GM12891 (cell line): ENCODE results near the gene CCNF.
A peak's percentile ranks its signal among the peaks of the same experiment; 100 is the strongest.

Source experiments
- DNase-seq: peaks from one replicate; pipeline ENCODE4 v3.0.0; 2011; ENCODE audit warnings: low spot score; ENCODE audit not compliant: insufficient read length
- FAIRE-seq: peaks from 2 replicates; lab custom pipeline; 2011; peaks lifted over from hg19 to GRCh38; lab: Jason Lieb, UNC
- PAX5 ChIP-seq: IDR thresholded peaks from 2 replicates; pipeline ENCODE4 v1.6.1; 2011; ENCODE audit warnings: low read length, moderate library complexity, mild to moderate bottlenecking; ENCODE audit not compliant: insufficient read depth, severe bottlenecking
- POLR2A ChIP-seq: IDR thresholded peaks from 2 replicates; pipeline ENCODE4 v1.6.1; 2011; ENCODE audit warnings: low read depth, low read length, control low read depth
- POLR2AphosphoS5 ChIP-seq: IDR thresholded peaks from 2 replicates; pipeline ENCODE4 v1.6.1; 2011; ENCODE audit warnings: low read depth, low read length, control low read depth
- POU2F2 ChIP-seq: IDR thresholded peaks from 2 replicates; pipeline ENCODE4 v1.6.1; 2011; ENCODE audit warnings: low read depth, mild to moderate bottlenecking, control low read depth, low read length, moderate library complexity
- SPI1 ChIP-seq: IDR thresholded peaks from 2 replicates; pipeline ENCODE4 v1.6.1; 2011; ENCODE audit warnings: low read depth, low read length, control low read depth
- TAF1 ChIP-seq: IDR thresholded peaks from 2 replicates; pipeline ENCODE4 v1.6.1; 2011; ENCODE audit warnings: low read depth, low read length, control low read depth

Gene CCNF

DNA sequence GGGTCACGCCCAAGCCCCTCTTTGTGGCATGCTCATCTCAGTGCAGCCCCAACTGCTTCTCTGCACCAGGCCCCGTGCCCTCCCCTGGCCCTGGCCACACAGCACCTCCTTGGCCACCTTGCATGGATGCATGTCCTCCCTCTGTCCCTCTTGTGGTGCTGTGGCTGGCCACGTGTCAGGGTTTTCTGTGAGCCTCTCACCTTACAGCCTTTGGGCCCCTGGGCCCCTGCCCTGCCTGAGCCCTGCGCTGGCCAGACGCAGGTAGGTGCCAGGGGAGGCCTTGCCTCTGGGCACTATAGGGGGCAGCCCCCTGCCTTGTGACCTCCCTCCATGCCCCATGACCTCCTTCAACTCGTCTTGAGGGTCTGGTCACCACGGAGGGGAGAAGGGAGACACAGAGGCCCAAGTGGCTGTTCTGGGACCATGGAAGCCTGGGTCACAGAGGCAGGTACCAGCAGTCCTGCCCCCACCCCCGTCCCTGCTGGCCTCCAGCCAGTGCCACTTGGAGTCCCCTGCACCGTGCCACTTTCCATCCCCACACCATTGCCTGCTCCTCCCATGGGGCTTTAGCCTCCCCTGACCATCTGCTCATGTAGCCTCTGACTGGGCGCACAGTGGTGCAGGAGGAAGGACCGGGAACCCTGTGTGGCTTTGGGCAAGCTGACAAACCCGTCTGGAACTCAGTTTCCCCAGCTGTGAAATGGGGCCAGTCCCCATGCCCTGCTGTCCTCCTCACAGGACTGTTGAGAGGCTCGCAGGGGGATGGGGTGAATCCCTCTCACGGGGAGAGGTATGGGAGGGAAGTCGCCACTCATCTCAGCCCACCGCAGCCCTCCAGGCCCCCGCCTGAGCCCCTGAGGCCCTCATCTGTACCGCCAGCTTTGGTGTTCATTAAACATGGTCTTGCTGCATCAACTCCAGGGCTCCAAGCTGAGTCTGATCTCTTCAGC, 73.0 kb downstream of the CCNF start:
- no peak for TF ChIP-seq POLR2A
- no peak for TF ChIP-seq SPI1
- no peak for DNase-seq
- no peak for FAIRE-seq

DNA sequence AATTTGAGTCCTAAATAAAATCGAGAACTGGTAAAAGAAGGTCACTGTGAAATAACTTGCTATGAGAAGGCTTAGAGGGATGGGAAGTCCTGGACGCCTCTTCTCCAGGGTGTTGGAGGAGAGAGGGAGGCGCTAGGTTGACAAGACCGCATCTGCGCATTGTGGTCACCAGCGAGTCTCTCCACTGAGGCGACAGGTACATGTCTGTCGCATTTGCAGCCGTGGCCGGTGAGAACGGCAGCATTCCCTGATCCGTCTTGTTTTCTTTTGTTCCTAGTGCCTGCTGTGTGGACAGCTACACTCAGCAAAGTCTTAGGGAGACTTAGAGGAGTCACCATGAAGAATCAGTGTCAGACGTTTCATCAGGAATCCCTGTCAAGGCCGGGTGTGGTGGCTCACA, 76.4 kb downstream of the CCNF start:
- no peak for FAIRE-seq
- DNase-seq, result no peak
- TF ChIP-seq POLR2AphosphoS5 (no peak), TAF1 (no peak), POLR2A (no peak), POU2F2 (no peak), PAX5 (no peak), SPI1 (no peak)

DNA sequence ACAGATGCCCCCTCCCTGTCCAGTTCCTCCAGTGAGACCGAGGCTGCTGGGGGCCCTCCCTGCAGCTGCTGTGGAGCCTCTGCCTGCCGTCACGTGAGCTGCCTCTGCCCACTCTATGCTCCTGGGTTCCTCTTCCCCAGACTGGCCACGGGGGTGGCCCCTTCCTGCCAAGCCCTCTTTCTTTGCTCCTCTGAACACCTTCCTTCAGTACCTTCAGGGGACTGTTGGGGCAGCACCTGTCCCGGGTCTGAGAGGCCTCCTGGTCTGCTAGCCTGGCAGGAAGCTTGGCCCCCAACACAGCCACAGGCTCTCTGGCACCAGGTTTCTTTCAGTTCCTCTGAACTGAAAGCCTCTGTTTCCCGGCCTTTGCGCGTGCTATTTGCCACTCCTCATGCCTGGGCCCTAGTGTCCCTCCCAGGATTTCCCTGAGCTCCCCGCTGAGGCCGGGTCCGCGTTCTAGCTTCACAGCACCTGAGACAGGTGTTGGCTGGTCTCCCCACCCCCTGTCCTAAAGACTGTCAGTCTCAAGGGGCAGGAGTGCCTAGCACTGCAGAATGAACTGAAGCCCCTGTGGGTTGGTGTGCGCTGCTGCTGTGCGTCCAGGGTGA, 77.9 kb downstream of the CCNF start:
- FAIRE-seq (no peak), DNase-seq (peak; percentile 71)
- TF ChIP-seq POU2F2 (no peak), SPI1 (peak; percentile 69)

DNA sequence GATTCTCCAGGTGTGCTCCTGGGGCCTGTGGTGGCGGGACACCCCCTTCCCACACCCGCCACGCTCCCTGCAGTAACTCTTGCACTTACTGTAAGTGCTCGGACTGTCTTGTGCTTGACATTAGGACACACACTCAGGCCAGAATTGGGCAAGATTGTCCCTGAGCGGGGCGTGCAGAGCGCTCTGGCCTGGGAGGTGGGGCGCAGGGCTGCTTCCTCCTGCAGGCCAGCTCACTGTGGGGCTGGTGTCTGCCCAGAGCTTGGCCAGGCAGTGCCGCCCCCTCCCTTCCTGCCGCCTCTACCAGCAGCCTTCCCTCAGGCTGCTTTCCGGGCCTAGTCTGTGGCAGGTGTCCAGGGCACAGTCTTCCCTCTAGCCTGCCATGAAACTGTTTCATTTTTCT, 78.4 kb downstream of the CCNF start:
- DNase-seq (no peak), FAIRE-seq (peak; percentile 90)
- no peak for TF ChIP-seq POLR2AphosphoS5
- no peak for TF ChIP-seq PAX5
- no peak for TF ChIP-seq TAF1
- TF ChIP-seq POU2F2, result no peak
- no peak for TF ChIP-seq SPI1
- TF ChIP-seq POLR2A, result no peak
